RPMI7951 (cell line): ENCODE results near the gene KLHL17. TPM values are rescaled to one million over a fixed set of nuclear protein-coding genes. Genes with fewer than 3 reads are reported as not detected.
"Not testable (repeated sequence)": the region's sequence is repeated elsewhere in the genome, so short reads cannot be mapped to it uniquely, and the experiment has no call there.

ENCODE experiments used
- DNase-seq: peaks from one replicate; pipeline ENCODE4 v3.0.0-alpha.2; 2012; ENCODE audit warnings: low read depth
- total RNA-seq: library from RNA; depleted of rRNA; stranded (reverse); fragments of >200 nt; shearing (Covaris generic); gene quantifications from 2 replicates; pipeline ENCODE4 v1.2.3, GENCODE V29; 2014

Gene KLHL17
- total RNA-seq, 1 experiment from 2014 or later, result 5.4 TPM

GRCh38 chr1:967466-968343 is 7.3 kb downstream of the KLHL17 start:
- no peak for DNase-seq

- no peak for DNase-seq
Observed at GRCh38 chr1:969260-969855, 9.0 kb downstream of the KLHL17 start.

- DNase-seq, result no peak
Observed at GRCh38 chr1:970242-970972, 10.0 kb downstream of the KLHL17 start.

- DNase-seq, result no peak
Observed at GRCh38 chr1:970973-971730, 10.8 kb downstream of the KLHL17 start.

- no peak for DNase-seq
Observed at GRCh38 chr1:971751-972506, 11.5 kb downstream of the KLHL17 start.

- DNase-seq, result no peak
Observed at GRCh38 chr1:972726-973458, 12.5 kb downstream of the KLHL17 start.

GRCh38 chr1:973459-974292 is 13.3 kb downstream of the KLHL17 start:
- DNase-seq, result no peak

- DNase-seq, result no peak
Observed at GRCh38 chr1:974293-974640, 13.9 kb downstream of the KLHL17 start.

GRCh38 chr1:974687-975328 is 14.4 kb downstream of the KLHL17 start:
- DNase-seq, result no peak

- DNase-seq, result no peak
Observed at GRCh38 chr1:975365-975764, 15.0 kb downstream of the KLHL17 start.

GRCh38 chr1:975896-976683 is 15.7 kb downstream of the KLHL17 start:
- peak; percentile 72 for DNase-seq

- not testable (repeated sequence) for DNase-seq
Observed at GRCh38 chr1:976791-977190, 16.4 kb downstream of the KLHL17 start.

- no peak for DNase-seq
Observed at GRCh38 chr1:978069-978834, 17.9 kb downstream of the KLHL17 start.

- DNase-seq, result no peak
Observed at GRCh38 chr1:978835-979743, 18.7 kb downstream of the KLHL17 start.

GRCh38 chr1:979744-980072 is 19.3 kb downstream of the KLHL17 start:
- no peak for DNase-seq

GRCh38 chr1:980137-980571 is 19.8 kb downstream of the KLHL17 start:
- no peak for DNase-seq
